CD14-positive monocyte (primary cell): ENCODE measurements around the gene TNFRSF25. TPM values are rescaled to one million over a fixed set of nuclear protein-coding genes. Genes with fewer than 3 reads are reported as not detected.

ENCODE experiments used
- DNase-seq, 3 donors: peaks; one replicate each; pipeline ENCODE4 v3.0.0-alpha.2; 2011 to 2022
- H2AFZ ChIP-seq: 2 replicates; pipeline ENCODE4 v1.6.0; 2012; ENCODE audit warnings: mild to moderate bottlenecking, low read depth, low read length, inconsistent platforms; ENCODE audit not compliant: insufficient read depth, poor library complexity, severe bottlenecking
- H3K27ac ChIP-seq, 2 donors: 1 replicate in 1 of 2; 2 replicates in 1 of 2; pipeline ENCODE4 v1.5.1; 2012 to 2013; ENCODE audit warnings: low read length in 2 of 2, control low read depth in 1 of 2, inconsistent platforms in 1 of 2, low read depth in 1 of 2, mild to moderate bottlenecking in 1 of 2
- H3K27me3 ChIP-seq, 2 donors: one replicate each; pipeline versions ENCODE4 v1.6.0 to v1.6.1; 2011 to 2013; ENCODE audit warnings: low read length in 2 of 2; ENCODE audit not compliant: control insufficient read depth in 2 of 2, insufficient read depth in 2 of 2
- H3K36me3 ChIP-seq, 2 donors: replicated peaks in 1 of 2; 1 replicate in 1 of 2; 2 replicates in 1 of 2; pipeline versions ENCODE4 v1.5.1 to v1.6.1; 2012 to 2013; ENCODE audit warnings: low read length in 2 of 2, control low read depth in 1 of 2, inconsistent platforms in 1 of 2, mild to moderate bottlenecking in 1 of 2; ENCODE audit not compliant: insufficient read depth in 2 of 2, control insufficient read depth in 1 of 2
- H3K4me1 ChIP-seq, 2 donors: 1 replicate in 1 of 2; 2 replicates in 1 of 2; pipeline versions ENCODE4 v1.5.1 to v1.6.1; 2012 to 2013; ENCODE audit warnings: low read length in 2 of 2, control low read depth in 1 of 2, inconsistent platforms in 1 of 2, mild to moderate bottlenecking in 1 of 2, moderate library complexity in 1 of 2; ENCODE audit not compliant: insufficient read depth in 2 of 2, control insufficient read depth in 1 of 2
- H3K4me2 ChIP-seq: replicated peaks from 2 replicates; pipeline ENCODE3; 2012; ENCODE audit warnings: low read length, moderate library complexity, mild to moderate bottlenecking; ENCODE audit not compliant: poor library complexity, severe bottlenecking; ENCODE audit errors: extremely low read depth
- H3K4me3 ChIP-seq, 3 experiments: fragments of 200-600 bp in 1 of 3; sonication (generic) in 1 of 3; replicated peaks in 1 of 3; 1 replicate in 2 of 3; 2 replicates in 1 of 3; pipeline ENCODE4 v1.5.1; 2011 to 2013; ENCODE audit warnings: low read length in 3 of 3, mild to moderate bottlenecking in 3 of 3, control low read depth in 2 of 3, low read depth in 2 of 3, inconsistent platforms in 1 of 3, moderate library complexity in 1 of 3
- H3K79me2 ChIP-seq: 2 replicates; pipeline ENCODE4 v1.6.0; 2012; ENCODE audit warnings: mild to moderate bottlenecking, control low read depth, inconsistent platforms, low read length, moderate library complexity; ENCODE audit not compliant: insufficient read depth
- H3K9ac ChIP-seq: 2 replicates; pipeline ENCODE4 v1.6.0; 2017; ENCODE audit warnings: low read length, mild to moderate bottlenecking; ENCODE audit not compliant: insufficient read depth, poor library complexity, severe bottlenecking
- H3K9me3 ChIP-seq, 2 donors: replicated peaks in 1 of 2; 1 replicate in 1 of 2; 2 replicates in 1 of 2; pipeline versions ENCODE4 v1.5.1 to v1.6.1; 2012 to 2013; ENCODE audit warnings: low read length in 2 of 2, control low read depth in 1 of 2; ENCODE audit not compliant: control insufficient read depth in 1 of 2, insufficient read depth in 1 of 2
- H4K20me1 ChIP-seq: 2 replicates; pipeline ENCODE4 v1.6.0; 2012; ENCODE audit warnings: mild to moderate bottlenecking, low read length, control low read depth, moderate library complexity; ENCODE audit not compliant: insufficient read depth
- H3K27ac Mint-ChIP-seq, 7 donors: one replicate each; pipeline ENCODE4 v1.8.0; 2020; ENCODE audit warnings: mild to moderate bottlenecking in 7 of 7, mixed read lengths in 7 of 7, moderate library complexity in 6 of 7, inconsistent platforms in 2 of 7
- H3K27me3 Mint-ChIP-seq, 3 donors: one replicate each; pipeline ENCODE4 v1.8.0; 2021 to 2022; ENCODE audit warnings: low read depth in 3 of 3, mild to moderate bottlenecking in 3 of 3, mixed read lengths in 3 of 3, moderate library complexity in 3 of 3, inconsistent platforms in 1 of 3
- H3K36me3 Mint-ChIP-seq, 2 donors: one replicate each; pipeline ENCODE4 v1.8.0; 2020; ENCODE audit warnings: mixed read lengths in 2 of 2, inconsistent platforms in 1 of 2, mild to moderate bottlenecking in 1 of 2
- H3K4me1 Mint-ChIP-seq: one replicate; pipeline ENCODE4 v1.8.0; 2020; ENCODE audit warnings: mild to moderate bottlenecking, mixed read lengths
- H3K4me3 Mint-ChIP-seq, 2 donors: one replicate each; pipeline ENCODE4 v1.8.0; 2020; ENCODE audit warnings: mild to moderate bottlenecking in 2 of 2, mixed read lengths in 2 of 2, moderate library complexity in 1 of 2
- H3K9me3 Mint-ChIP-seq, 7 donors: one replicate each; pipeline ENCODE4 v1.8.0; 2020 to 2022; ENCODE audit warnings: mixed read lengths in 7 of 7, mild to moderate bottlenecking in 6 of 7, moderate library complexity in 6 of 7, inconsistent platforms in 2 of 7
- WGBS: methylation state at CpG from one replicate; pipeline ENCODE4 v1.1.5; 2013; ENCODE audit warnings: missing lambda C conversion rate; ENCODE audit not compliant: insufficient coverage; 5-methylcytosine and 5-hydroxymethylcytosine counted together
- intact Hi-C, 2 donors: fragments of 100-400 bp; cut with micrococcal nuclease; formaldehyde crosslinking; loops; one replicate each; pipeline versions ENCODE4 v1.15.0 to v1.15.1; 2023
- polyA plus RNA-seq, 3 donors: library from polyadenylated mRNA; depleted of rRNA in 1 of 3; unstranded in 2 of 3; stranded (reverse) in 1 of 3; fragments of 300-500 nt in 2 of 3; fragments of >200 nt in 1 of 3; fragmentation: Illumina TruSeq in 2 of 3; gene quantifications; 1 replicate in 2 of 3; 2 replicates in 1 of 3; pipeline ENCODE4 v1.2.3, GENCODE V29; 2012 to 2021
- TF ChIP-seq, protein P1 (sequence below): fragments of 200-600 bp; IDR thresholded peaks from one replicate; pipeline ENCODE4 v1.8.0; 2022; ENCODE audit warnings: antibody characterized with exemption, mild to moderate bottlenecking

Gene TNFRSF25
- polyA plus RNA-seq, 3 donors: 0.33 to 3.0 (median 0.48) TPM

DNA sequence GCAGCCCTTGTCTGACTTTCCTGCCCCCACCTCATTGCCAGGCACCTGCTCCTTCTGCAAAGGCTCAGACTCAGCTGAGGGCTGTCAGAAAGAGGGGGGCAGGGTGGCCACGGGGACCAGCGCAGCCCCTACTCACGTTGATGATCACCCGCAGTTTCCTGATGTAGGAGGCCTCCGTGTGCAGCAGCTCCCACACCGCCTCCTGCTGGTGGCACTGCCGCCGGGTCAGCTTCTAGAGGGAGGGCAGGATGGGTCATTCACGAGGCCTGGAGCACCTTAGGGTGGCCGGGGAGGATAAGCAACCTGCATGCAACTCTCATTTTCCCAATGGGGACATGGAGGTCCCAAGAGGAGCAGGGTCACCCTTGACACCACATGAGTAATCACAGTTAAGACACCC lies 6.4 kb upstream of the TNFRSF25 start:
- no peaks in the 10 kb centered on the region for H3K4me1 Mint-ChIP-seq
- Histone ChIP-seq H3K27me3 (no peaks in the 10 kb centered on the region), H2AFZ (no peak overlapping the region), H3K9me3 (peaks cover 0 to 6% of the 10 kb centered on the region in 2 donors), H3K4me1 (no peaks in the 10 kb centered on the region), H3K27ac (no peak overlapping the region), H3K79me2 (no peaks in the 10 kb centered on the region), H3K4me2 (no peak overlapping the region), H3K4me3 (no peak overlapping the region), H3K9ac (no peak overlapping the region), H4K20me1 (no peaks in the 10 kb centered on the region), H3K36me3 (no peaks in the 10 kb centered on the region)
- H3K4me3 Mint-ChIP-seq: no peak overlapping the region
- TF ChIP-seq, protein P1, sequence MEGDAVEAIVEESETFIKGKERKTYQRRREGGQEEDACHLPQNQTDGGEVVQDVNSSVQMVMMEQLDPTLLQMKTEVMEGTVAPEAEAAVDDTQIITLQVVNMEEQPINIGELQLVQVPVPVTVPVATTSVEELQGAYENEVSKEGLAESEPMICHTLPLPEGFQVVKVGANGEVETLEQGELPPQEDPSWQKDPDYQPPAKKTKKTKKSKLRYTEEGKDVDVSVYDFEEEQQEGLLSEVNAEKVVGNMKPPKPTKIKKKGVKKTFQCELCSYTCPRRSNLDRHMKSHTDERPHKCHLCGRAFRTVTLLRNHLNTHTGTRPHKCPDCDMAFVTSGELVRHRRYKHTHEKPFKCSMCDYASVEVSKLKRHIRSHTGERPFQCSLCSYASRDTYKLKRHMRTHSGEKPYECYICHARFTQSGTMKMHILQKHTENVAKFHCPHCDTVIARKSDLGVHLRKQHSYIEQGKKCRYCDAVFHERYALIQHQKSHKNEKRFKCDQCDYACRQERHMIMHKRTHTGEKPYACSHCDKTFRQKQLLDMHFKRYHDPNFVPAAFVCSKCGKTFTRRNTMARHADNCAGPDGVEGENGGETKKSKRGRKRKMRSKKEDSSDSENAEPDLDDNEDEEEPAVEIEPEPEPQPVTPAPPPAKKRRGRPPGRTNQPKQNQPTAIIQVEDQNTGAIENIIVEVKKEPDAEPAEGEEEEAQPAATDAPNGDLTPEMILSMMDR: no peak
- peaks cover 0 to 3% (median 0%) of the 10 kb centered on the region in 7 donors for H3K9me3 Mint-ChIP-seq
- WGBS: 91% methylated on average over 8 of the region's 10 CpGs
- H3K27ac Mint-ChIP-seq: no peak overlapping the region
- DNase-seq: no peak
- peaks cover 5 to 10% (median 5%) of the 10 kb centered on the region in 3 donors for H3K27me3 Mint-ChIP-seq
- intact Hi-C loops: loop anchor here in 1 of 2 donors (5.0 kb wide), 1 partner anchor 530 kb away; no protein-coding TSS in a partner anchor
- H3K36me3 Mint-ChIP-seq: no peaks in the 10 kb centered on the region

- no peak for DNase-seq
- Mint-ChIP-seq H3K36me3 (no peaks in the 10 kb centered on the region), H3K9me3 (peaks cover 0 to 3% (median 0%) of the 10 kb centered on the region in 7 donors), H3K4me3 (no peak overlapping the region), H3K4me1 (no peaks in the 10 kb centered on the region), H3K27ac (no peak overlapping the region), H3K27me3 (peaks cover 9 to 11% (median 10%) of the 10 kb centered on the region in 3 donors)
- TF ChIP-seq, protein P1: no peak
- no peaks in the 10 kb centered on the region for H3K4me1 ChIP-seq
- H3K9ac ChIP-seq: no peak overlapping the region
- no peaks in the 10 kb centered on the region for H3K36me3 ChIP-seq
- peaks cover 0 to under 1% of the 10 kb centered on the region in 2 donors for H3K27me3 ChIP-seq
- WGBS: 90% methylated on average over 7 of the region's 7 CpGs
- no peak overlapping the region for H3K4me3 ChIP-seq
- H2AFZ ChIP-seq: no peak overlapping the region
- H3K79me2 ChIP-seq: no peaks in the 10 kb centered on the region
- H4K20me1 ChIP-seq: no peaks in the 10 kb centered on the region
- no peak overlapping the region for H3K4me2 ChIP-seq
- H3K27ac ChIP-seq: no peak overlapping the region
- peaks cover 0 to 6% of the 10 kb centered on the region in 2 donors for H3K9me3 ChIP-seq
- intact Hi-C loops: loop anchor here in 1 of 2 donors (5.0 kb wide), 1 partner anchor 530 kb away; no protein-coding TSS in a partner anchor
Measured at GRCh38 chr1:6471970-6472368, 6.0 kb upstream of the TNFRSF25 start.
